Esophagus squamous epithelium (tissue), 5 donors: ENCODE results near the gene CAPZB. TPM values are rescaled to one million over a fixed set of nuclear protein-coding genes. Genes with fewer than 3 reads are reported as not detected.
"Not testable (repeated sequence)": the region's sequence is repeated elsewhere in the genome, so short reads cannot be mapped to it uniquely, and the experiment has no call there.

Experiments
- DNase-seq: peaks from one replicate; lab custom pipeline; 2025; lab: John Stamatoyannopoulos, UW
- H3K27ac ChIP-seq, 4 donors: fragments of 200-600 bp; sonication (generic); one replicate each; pipeline ENCODE4 v1.5.1; 2016 to 2019; ENCODE audit warnings: mild to moderate bottlenecking in 1 of 4
- H3K27me3 ChIP-seq, 4 donors: fragments of 200-600 bp; sonication (generic); 1 replicate in 3 of 4; 2 replicates in 1 of 4; pipeline versions ENCODE4 v1.5.1 to v1.6.0; 2017 to 2021; ENCODE audit warnings: antibody characterized with exemption in 1 of 4
- H3K36me3 ChIP-seq, 3 donors: fragments of 200-600 bp; sonication (generic); one replicate each; pipeline ENCODE4 v1.5.1; 2016 to 2019
- H3K4me1 ChIP-seq, 3 donors: fragments of 200-600 bp; sonication (generic); one replicate each; pipeline ENCODE4 v1.5.1; 2017 to 2019
- H3K4me3 ChIP-seq, 4 donors: fragments of 200-600 bp; sonication (generic); 1 replicate in 3 of 4; 2 replicates in 1 of 4; pipeline ENCODE4 v1.5.1; 2016 to 2019; ENCODE audit warnings: mild to moderate bottlenecking in 2 of 4, moderate library complexity in 1 of 4
- H3K9me3 ChIP-seq, 3 donors: fragments of 200-600 bp; sonication (generic); one replicate each; pipeline ENCODE4 v1.5.1; 2016 to 2019
- POLR2A ChIP-seq, 4 donors: fragments of 450-650 bp; IDR thresholded peaks; one replicate each; pipeline ENCODE4 v1.6.1; 2017; ENCODE audit warnings: antibody characterized with exemption in 4 of 4, mild to moderate bottlenecking in 4 of 4, moderate library complexity in 3 of 4
- WGBS, 2 donors: methylation state at CpG; one replicate each; pipeline ENCODE4 v1.1.5; 2018; 5-methylcytosine and 5-hydroxymethylcytosine counted together
- intact Hi-C: fragments of 100-400 bp; cut with DNase I; formaldehyde crosslinking; loops from one replicate; pipeline ENCODE4 v1.15.0; 2022
- total RNA-seq, 4 donors: library from RNA; depleted of rRNA; stranded (reverse); fragments of >200 nt; gene quantifications; one replicate each; pipeline ENCODE4 v1.1.0, GENCODE V29; 2016
- TF ChIP-seq, protein P1 (sequence below), 6 experiments: fragments of 450-650 bp in 4 of 6; fragments of 200-600 bp in 2 of 6; sonication (generic) in 2 of 6; IDR thresholded peaks; one replicate each; pipeline ENCODE4 v1.5.1; 2016 to 2019; ENCODE audit warnings: antibody characterized with exemption in 6 of 6, mild to moderate bottlenecking in 4 of 6, moderate library complexity in 4 of 6
- donor health status: DM: yes; HTN: yes; CAD: no.

The CAPZB gene
- total RNA-seq, 4 donors from 2014 or later: 89.4 to 146 (median 126) TPM

DNA sequence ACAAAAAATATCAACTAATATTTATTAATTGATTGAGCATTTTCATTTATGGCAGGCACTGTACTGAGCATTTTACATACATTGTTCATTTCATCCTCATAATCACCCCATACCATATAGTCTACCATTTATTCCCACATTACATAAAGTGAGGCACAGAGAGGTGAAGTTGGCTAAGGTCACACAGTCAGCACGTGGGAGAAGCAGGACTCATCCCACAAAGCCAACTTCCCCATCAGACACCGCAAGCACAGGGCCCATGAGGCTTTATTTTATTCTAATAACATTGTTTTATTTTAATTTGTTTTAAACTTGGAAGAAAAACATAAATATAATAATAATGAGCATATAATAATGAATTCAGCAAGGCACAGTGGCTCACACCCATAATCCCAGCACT, 43.1 kb upstream of the CAPZB start:
- no peak for DNase-seq
- Histone ChIP-seq H3K4me1 (peaks cover 0 to 10% (median 5%) of the 10 kb centered on the region in 3 donors), H3K27me3 (no peaks in the 10 kb centered on the region), H3K4me3 (no peak overlapping the region), H3K27ac (peak overlapping the region in 1 of 4 donors; percentile 38), H3K36me3 (no peaks in the 10 kb centered on the region), H3K9me3 (peaks cover 0 to 8% (median 0%) of the 10 kb centered on the region in 3 donors)
- intact Hi-C loops: no loop called here
- TF ChIP-seq, protein P1, sequence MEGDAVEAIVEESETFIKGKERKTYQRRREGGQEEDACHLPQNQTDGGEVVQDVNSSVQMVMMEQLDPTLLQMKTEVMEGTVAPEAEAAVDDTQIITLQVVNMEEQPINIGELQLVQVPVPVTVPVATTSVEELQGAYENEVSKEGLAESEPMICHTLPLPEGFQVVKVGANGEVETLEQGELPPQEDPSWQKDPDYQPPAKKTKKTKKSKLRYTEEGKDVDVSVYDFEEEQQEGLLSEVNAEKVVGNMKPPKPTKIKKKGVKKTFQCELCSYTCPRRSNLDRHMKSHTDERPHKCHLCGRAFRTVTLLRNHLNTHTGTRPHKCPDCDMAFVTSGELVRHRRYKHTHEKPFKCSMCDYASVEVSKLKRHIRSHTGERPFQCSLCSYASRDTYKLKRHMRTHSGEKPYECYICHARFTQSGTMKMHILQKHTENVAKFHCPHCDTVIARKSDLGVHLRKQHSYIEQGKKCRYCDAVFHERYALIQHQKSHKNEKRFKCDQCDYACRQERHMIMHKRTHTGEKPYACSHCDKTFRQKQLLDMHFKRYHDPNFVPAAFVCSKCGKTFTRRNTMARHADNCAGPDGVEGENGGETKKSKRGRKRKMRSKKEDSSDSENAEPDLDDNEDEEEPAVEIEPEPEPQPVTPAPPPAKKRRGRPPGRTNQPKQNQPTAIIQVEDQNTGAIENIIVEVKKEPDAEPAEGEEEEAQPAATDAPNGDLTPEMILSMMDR (IDR thresholded peaks at IDR 0.05): no peak
- TF ChIP-seq POLR2A (IDR thresholded peaks at IDR 0.05): no peak
- 59 to 62% methylated on average over 2 of the region's 2 CpGs for WGBS, 2 donors

DNA sequence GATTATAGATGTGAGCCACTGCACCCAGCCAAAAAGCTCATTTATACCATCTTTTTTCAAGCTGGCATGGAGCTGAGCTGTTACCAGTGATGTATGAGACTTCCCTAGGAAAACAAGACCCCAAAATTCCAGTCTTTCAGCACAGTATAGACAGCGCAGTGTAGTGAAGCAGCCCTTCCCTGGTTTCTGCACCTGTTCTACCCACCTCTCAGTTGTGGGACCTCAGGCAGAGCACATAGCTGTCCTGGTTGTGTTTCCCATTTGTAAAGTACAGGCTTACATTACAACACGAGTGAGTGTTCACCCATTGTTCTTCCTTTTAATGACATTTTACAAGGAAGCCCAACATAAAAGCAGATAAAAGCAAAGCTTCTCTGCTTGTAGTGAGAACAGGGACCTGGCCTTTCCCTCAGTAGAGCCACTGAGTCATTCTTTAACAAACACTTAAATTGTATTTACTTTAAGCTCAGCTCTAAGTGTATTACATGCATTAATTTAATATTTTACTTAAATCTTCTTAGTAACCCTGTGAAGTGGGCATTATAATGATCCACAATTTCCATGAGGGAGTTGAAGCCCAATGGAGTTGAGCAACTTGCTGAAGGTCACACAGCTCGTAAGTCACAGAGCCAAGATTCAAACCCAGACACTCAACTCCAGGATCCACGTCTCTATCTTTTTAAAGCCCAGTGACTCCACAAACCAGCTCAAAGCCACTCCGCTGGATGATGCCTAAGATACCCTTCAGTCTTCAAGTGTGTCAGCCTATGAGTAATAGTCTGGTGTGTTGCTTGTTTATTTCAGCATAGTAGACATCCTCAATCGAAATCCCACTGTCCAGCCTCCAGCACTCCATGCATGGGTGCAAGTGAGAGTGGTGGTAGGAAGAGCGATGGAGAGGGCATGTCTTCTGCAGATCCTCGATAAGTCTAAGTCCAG, 40.5 kb upstream of the CAPZB start:
- H3K27ac ChIP-seq: no peak overlapping the region
- no peak for DNase-seq
- 78 to 87% methylated on average over 6 to 8 of the region's 8 CpGs for WGBS, 2 donors
- H3K4me3 ChIP-seq: no peak overlapping the region
- intact Hi-C loops: no loop called here
- H3K36me3 ChIP-seq: no peaks in the 10 kb centered on the region
- H3K27me3 ChIP-seq: no peaks in the 10 kb centered on the region
- peaks cover 0 to 10% (median 5%) of the 10 kb centered on the region in 3 donors for H3K4me1 ChIP-seq
- no peaks in the 10 kb centered on the region for H3K9me3 ChIP-seq
- no peak for TF ChIP-seq POLR2A (IDR thresholded peaks at IDR 0.05)
- TF ChIP-seq, protein P1 (IDR thresholded peaks at IDR 0.05): no peak

DNA sequence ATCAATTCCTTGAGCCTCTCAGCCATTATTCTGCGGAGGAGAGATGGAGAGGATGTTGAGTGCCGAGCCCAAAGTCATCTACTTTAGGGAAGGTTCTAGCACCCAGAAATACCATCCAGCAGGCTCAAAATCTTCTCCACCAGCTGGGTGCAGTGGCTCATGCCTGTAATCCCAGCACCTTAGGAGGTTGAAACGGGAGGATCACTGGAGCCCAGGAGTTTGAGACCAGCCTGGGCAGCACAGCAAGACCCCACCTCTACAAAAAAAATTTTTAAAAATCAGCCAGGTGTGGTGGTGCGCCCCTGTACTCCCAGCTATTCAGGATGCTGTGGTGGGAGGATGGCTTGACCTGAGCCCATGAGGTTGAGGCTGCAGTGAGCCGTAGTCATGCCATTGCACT, 39.5 kb upstream of the CAPZB start:
- H3K4me3 ChIP-seq: no peak overlapping the region
- H3K4me1 ChIP-seq: peaks cover 0 to 6% (median 1%) of the 10 kb centered on the region in 3 donors
- H3K36me3 ChIP-seq: no peaks in the 10 kb centered on the region
- 94 to 95% methylated on average over 4 to 5 of the region's 5 CpGs for WGBS, 2 donors
- TF ChIP-seq, protein P1 (IDR thresholded peaks at IDR 0.05): no peak
- TF ChIP-seq POLR2A (IDR thresholded peaks at IDR 0.05): no peak
- intact Hi-C loops: no loop called here
- no peaks in the 10 kb centered on the region for H3K9me3 ChIP-seq
- H3K27me3 ChIP-seq: no peaks in the 10 kb centered on the region
- no peak for DNase-seq
- H3K27ac ChIP-seq: no peak overlapping the region

DNA sequence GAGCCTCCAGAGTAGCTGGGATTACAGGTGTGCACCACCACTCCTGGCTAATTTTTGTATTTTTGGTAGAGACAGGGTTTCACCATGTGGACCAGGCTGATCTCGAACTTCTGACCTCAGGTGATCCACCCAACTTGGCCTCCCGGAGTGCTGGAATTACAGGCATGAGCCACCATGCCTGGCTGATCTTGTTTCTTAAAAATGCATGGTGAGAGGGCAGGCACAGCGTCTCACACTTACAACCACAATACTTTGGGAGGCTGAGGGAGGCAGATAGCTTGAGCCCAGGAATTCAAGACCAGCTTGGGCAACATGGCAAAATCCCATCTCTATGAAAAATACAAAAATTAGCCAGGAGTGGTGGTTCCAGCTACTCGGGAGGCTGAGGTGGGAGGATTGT, 37.2 kb upstream of the CAPZB start:
- H3K27me3 ChIP-seq, H3K9me3 ChIP-seq, intact Hi-C loops, H3K36me3 ChIP-seq, H3K4me1 ChIP-seq, DNase-seq, H3K27ac ChIP-seq, H3K4me3 ChIP-seq: not testable (repeated sequence)
- WGBS, 2 donors: 80 to 100% methylated on average over 1 to 3 of the region's 4 CpGs

DNA sequence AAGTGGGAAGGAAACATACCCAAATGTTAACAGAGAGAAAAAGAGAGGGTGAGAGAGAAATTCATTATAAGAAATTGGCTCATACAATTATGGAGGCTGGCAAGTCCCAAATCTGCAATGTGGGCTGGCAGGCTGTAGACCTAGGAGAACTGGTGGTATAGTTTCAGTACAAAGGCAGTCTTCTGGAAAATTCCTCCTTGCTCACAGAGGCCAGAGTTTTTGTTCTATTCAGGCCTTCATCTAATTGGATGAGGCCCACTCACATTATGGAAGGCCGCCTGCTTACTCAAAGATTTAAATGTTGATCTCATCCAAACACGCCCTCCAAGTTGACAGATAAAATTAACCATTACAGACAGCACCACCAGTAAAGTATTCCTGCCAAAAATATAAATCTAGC, 36.1 kb upstream of the CAPZB start:
- intact Hi-C loops: no loop called here
- H3K9me3 ChIP-seq: no peaks in the 10 kb centered on the region
- H3K27ac ChIP-seq: no peak overlapping the region
- H3K4me1 ChIP-seq: no peaks in the 10 kb centered on the region
- WGBS, 2 donors: 68 to 79% methylated on average over 2 of the region's 2 CpGs
- no peak for DNase-seq
- no peaks in the 10 kb centered on the region for H3K36me3 ChIP-seq
- TF ChIP-seq, protein P1 (IDR thresholded peaks at IDR 0.05): no peak
- no peak for TF ChIP-seq POLR2A (IDR thresholded peaks at IDR 0.05)
- no peak overlapping the region for H3K4me3 ChIP-seq
- no peaks in the 10 kb centered on the region for H3K27me3 ChIP-seq
